ENCODE measurements around the gene ARHGAP44. TPM values are rescaled to one million over a fixed set of nuclear protein-coding genes. Genes with fewer than 3 reads are reported as not detected.

ARHGAP44 gene
- total RNA-seq, 1 experiment from 2014 or later, result 17.1 TPM

DNA sequence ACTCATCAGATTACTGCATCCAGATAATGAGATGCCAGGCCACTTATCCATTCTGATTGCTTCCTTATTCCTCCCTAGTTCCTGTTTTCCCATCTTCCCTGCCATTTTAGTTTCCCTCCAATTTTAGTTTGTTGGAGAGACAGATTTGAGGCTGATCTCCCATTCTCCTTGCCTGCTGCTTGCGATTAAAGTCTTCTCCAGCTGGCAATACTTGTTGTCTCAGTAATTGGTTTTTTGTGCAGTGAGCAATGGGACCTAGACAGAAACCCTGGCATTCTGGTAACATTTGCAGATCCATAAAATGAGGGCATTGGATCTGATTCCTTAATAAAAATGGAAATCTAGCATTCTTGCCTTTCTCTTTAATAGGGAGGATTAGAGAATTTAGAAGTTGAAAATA is 246.1 kb downstream of the ARHGAP44 start:
- Mint-ChIP-seq H3K9me3 (ENCODE audit: low read depth, unreplicated experiment) (peaks cover 2% of the 10 kb centered on the region), H3K4me3 (ENCODE audit: low read depth, unreplicated experiment) (no peak overlapping the region), H3K4me1 (ENCODE audit: low read depth, unreplicated experiment) (no peaks in the 10 kb centered on the region), H3K36me3 (ENCODE audit: insufficient read depth, unreplicated experiment) (no peaks in the 10 kb centered on the region), H3K27me3 (ENCODE audit: unreplicated experiment) (peaks cover 18% of the 10 kb centered on the region), H3K27ac (ENCODE audit: unreplicated experiment) (no peak overlapping the region)
- BruUV-seq (replicated peaks), result no TSS peak
- no peak for DNase-seq
- CTCF ChIA-PET, result no interaction called here
- TF ChIP-seq, protein P1, sequence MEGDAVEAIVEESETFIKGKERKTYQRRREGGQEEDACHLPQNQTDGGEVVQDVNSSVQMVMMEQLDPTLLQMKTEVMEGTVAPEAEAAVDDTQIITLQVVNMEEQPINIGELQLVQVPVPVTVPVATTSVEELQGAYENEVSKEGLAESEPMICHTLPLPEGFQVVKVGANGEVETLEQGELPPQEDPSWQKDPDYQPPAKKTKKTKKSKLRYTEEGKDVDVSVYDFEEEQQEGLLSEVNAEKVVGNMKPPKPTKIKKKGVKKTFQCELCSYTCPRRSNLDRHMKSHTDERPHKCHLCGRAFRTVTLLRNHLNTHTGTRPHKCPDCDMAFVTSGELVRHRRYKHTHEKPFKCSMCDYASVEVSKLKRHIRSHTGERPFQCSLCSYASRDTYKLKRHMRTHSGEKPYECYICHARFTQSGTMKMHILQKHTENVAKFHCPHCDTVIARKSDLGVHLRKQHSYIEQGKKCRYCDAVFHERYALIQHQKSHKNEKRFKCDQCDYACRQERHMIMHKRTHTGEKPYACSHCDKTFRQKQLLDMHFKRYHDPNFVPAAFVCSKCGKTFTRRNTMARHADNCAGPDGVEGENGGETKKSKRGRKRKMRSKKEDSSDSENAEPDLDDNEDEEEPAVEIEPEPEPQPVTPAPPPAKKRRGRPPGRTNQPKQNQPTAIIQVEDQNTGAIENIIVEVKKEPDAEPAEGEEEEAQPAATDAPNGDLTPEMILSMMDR (IDR thresholded peaks at IDR 0.05; ENCODE audit: unreplicated experiment), result no peak
- intact Hi-C loops (cut with micrococcal nuclease; ENCODE audit: unreplicated experiment), result no loop called here

DNA sequence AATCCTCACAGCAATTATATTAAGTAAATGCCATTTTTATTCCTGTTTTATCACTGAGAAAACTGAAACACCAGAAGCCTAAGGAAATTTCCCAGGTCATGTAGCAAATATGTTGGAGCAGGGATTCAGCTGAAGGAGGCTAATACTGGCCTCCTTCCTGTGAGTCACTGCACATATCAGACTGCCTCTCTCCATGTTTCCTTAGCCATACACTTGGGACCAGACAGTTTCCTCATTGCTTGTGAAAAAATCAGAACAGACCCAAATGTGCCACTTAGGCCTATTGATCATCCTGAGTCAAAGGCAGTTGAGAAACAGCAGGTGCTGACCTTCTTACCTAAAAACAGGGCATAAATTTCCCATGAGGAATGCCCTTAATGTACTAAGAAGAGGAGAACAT is 247.5 kb downstream of the ARHGAP44 start:
- H3K9me3 Mint-ChIP-seq (ENCODE audit: low read depth, unreplicated experiment), result peaks cover 3% of the 10 kb centered on the region
- no peak overlapping the region for H3K27ac Mint-ChIP-seq (ENCODE audit: unreplicated experiment)
- BruUV-seq (replicated peaks), result no TSS peak
- H3K36me3 Mint-ChIP-seq (ENCODE audit: insufficient read depth, unreplicated experiment), result no peaks in the 10 kb centered on the region
- DNase-seq, result no peak
- H3K4me1 Mint-ChIP-seq (ENCODE audit: low read depth, unreplicated experiment), result no peaks in the 10 kb centered on the region
- H3K4me3 Mint-ChIP-seq (ENCODE audit: low read depth, unreplicated experiment), result no peak overlapping the region
- TF ChIP-seq, protein P1 (IDR thresholded peaks at IDR 0.05; ENCODE audit: unreplicated experiment), result no peak
- CTCF ChIA-PET, result no interaction called here
- intact Hi-C loops (cut with micrococcal nuclease; ENCODE audit: unreplicated experiment), result no loop called here
- peaks cover 31% of the 10 kb centered on the region for H3K27me3 Mint-ChIP-seq (ENCODE audit: unreplicated experiment)

DNA sequence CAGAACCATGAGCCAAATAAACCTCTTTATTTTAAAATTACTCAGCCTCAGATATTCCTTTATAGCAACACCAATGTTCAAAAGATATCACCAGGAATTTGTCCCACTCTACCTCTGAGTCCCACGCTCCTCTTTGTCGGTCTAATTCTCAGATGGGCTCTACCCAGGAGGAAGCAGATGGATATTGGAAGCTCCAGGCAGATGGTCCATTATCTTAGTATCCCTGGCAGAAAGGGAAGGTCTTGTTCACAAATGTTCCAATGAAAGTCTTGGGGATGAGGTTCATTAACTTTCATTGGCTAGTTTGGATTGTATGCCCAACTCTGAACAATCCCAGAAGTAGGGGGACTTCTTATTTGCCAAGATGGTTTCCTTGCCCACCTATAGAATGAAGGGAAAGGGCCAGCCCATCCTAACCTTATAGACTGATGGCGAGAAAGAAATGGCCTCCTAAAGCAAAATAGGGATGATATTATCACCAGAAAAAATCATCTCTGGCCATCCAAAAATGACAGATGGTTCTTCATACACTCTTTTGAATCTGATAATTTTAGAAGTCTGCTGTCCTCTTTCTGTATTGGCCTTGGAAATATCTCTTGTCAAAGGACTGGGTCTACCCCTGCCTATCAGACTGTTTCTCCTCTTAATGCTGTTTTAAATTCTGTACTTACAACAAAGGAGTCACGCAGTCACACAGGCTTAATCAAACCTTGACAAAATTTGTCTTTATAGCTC is 249.8 kb downstream of the ARHGAP44 start:
- TF ChIP-seq, protein P1 (IDR thresholded peaks at IDR 0.05; ENCODE audit: unreplicated experiment), result no peak
- no peaks in the 10 kb centered on the region for H3K36me3 Mint-ChIP-seq (ENCODE audit: insufficient read depth, unreplicated experiment)
- no peak overlapping the region for H3K4me3 Mint-ChIP-seq (ENCODE audit: low read depth, unreplicated experiment)
- intact Hi-C loops (cut with micrococcal nuclease; ENCODE audit: unreplicated experiment), result no loop called here
- H3K27ac Mint-ChIP-seq (ENCODE audit: unreplicated experiment), result no peak overlapping the region
- peaks cover 4% of the 10 kb centered on the region for H3K9me3 Mint-ChIP-seq (ENCODE audit: low read depth, unreplicated experiment)
- no peak for DNase-seq
- H3K4me1 Mint-ChIP-seq (ENCODE audit: low read depth, unreplicated experiment), result no peaks in the 10 kb centered on the region
- CTCF ChIA-PET, result no interaction called here
- H3K27me3 Mint-ChIP-seq (ENCODE audit: unreplicated experiment), result peaks cover 37% of the 10 kb centered on the region
- BruUV-seq (replicated peaks), result no TSS peak

Small RNA genes within 50 kb of the gene (microRNA-seq; reads per million reads assigned to microRNA genes)
- not detected for gene MIR1269B

Other genes starting within 250 kb of the ARHGAP44 start
- 0.10 TPM in 1 of 2 replicates, not detected in the other for gene MYOCD, start 123.6 kb upstream of the ARHGAP44 start, total RNA-seq (2022)
- 39.8 and 43.3 TPM in 2 replicates for gene ELAC2, start 228.5 kb downstream of the ARHGAP44 start, total RNA-seq (2022)

Data from Calu3 (cell line).